Panc1 (cell line): ENCODE results near the gene KAT8. TPM values are rescaled to one million over a fixed set of nuclear protein-coding genes. Genes with fewer than 3 reads are reported as not detected.

ENCODE experiments used
- ATAC-seq: fragments of 200-7000 bp; cut with Tn5 transposase; 2 replicates; pipeline ENCODE4 v1.9.1; 2020; ENCODE audit warnings: mild to moderate bottlenecking, moderate library complexity
- BruUV-seq: library from RNA; stranded (reverse); fragments of 400-500 nt; replicated peaks from 2 replicates; lab custom pipeline; 2021; lab: Mats Ljungman, UMichigan
- CTCF ChIA-PET: fragments of 300-600 bp; sonication (Branson Sonifier 250); formaldehyde crosslinking; loops from one replicate; lab custom pipeline; 2022; ENCODE audit warnings: antibody characterized with exemption; lab: Charles Lee
- POLR2A ChIA-PET: fragments of 300-600 bp; sonication (Branson Sonifier 250); formaldehyde crosslinking; loops from one replicate; lab custom pipeline; 2022; ENCODE audit warnings: antibody characterized with exemption; lab: Charles Lee
- DNase-seq: peaks from one replicate; pipeline ENCODE4 v3.0.0-alpha.2; 2010; ENCODE audit warnings: low read depth, low spot score
- H3K27ac ChIP-seq: 2 replicates; pipeline ENCODE4 v1.5.1; 2011; ENCODE audit warnings: mild to moderate bottlenecking, low read length, inconsistent platforms
- H3K27me3 ChIP-seq: fragments of 200-500 bp; sonication (Bioruptor generic); 2 replicates; pipeline ENCODE4 v1.6.0; 2014; ENCODE audit warnings: low read length, inconsistent platforms; ENCODE audit not compliant: control insufficient read depth, insufficient read depth
- H3K36me3 ChIP-seq: fragments of 200-500 bp; sonication (Bioruptor generic); 2 replicates; pipeline ENCODE4 v1.5.1; 2014; ENCODE audit warnings: inconsistent platforms, mild to moderate bottlenecking, low read length, moderate library complexity; ENCODE audit not compliant: control insufficient read depth, insufficient read depth
- H3K4me1 ChIP-seq: 2 replicates; pipeline ENCODE4 v1.5.1; 2011; ENCODE audit warnings: inconsistent platforms, mild to moderate bottlenecking, low read length, moderate library complexity; ENCODE audit not compliant: control insufficient read depth, insufficient read depth
- H3K4me3 ChIP-seq, 2 experiments: 2 replicates each; pipeline ENCODE4 v1.5.1; 2011 to 2012; ENCODE audit warnings: low read depth in 2 of 2, low read length in 2 of 2, mild to moderate bottlenecking in 2 of 2, inconsistent platforms in 1 of 2, moderate library complexity in 1 of 2
- H3K9me3 ChIP-seq: fragments of 200-500 bp; sonication (Bioruptor generic); 2 replicates; pipeline ENCODE4 v1.5.1; 2014; ENCODE audit warnings: low read depth, mild to moderate bottlenecking, inconsistent platforms, low read length, moderate library complexity; ENCODE audit not compliant: control insufficient read depth, insufficient read depth
- CTCF ChIP-seq: fragments of 450-650 bp; IDR thresholded peaks from 2 replicates; pipeline ENCODE4 v1.5.1; 2017; ENCODE audit warnings: mild to moderate bottlenecking
- POLR2AphosphoS5 ChIP-seq: IDR thresholded peaks from 2 replicates; pipeline ENCODE4 v1.6.1; 2012; ENCODE audit warnings: mild to moderate bottlenecking, low read depth, low read length, moderate library complexity
- SIN3A ChIP-seq: IDR thresholded peaks from 2 replicates; pipeline ENCODE4 v1.6.1; 2012; ENCODE audit warnings: low read depth, mild to moderate bottlenecking, low read length, moderate library complexity, borderline replicate concordance; ENCODE audit not compliant: insufficient read depth
- TCF7L2 ChIP-seq: IDR thresholded peaks from 2 replicates; pipeline ENCODE4 v1.6.1; 2011; ENCODE audit warnings: mild to moderate bottlenecking, low read depth, low read length, inconsistent platforms
- in situ Hi-C: cut with HindIII; loops from 2 replicates; pipeline ENCODE4 v1.10.0; 2016; ENCODE audit warnings: low sequenced_read_pairs, low pct_unique_long_range_greater_than_20kb
- intact Hi-C: fragments of 100-400 bp; cut with micrococcal nuclease; formaldehyde crosslinking; loops from one replicate; pipeline ENCODE4 v1.10.0; 2022; ENCODE audit not compliant: unreplicated experiment
- total RNA-seq: library from RNA; stranded (reverse); gene quantifications from one replicate; pipeline ENCODE4 v1.2.1, GENCODE V29; 2021; ENCODE audit not compliant: unreplicated experiment
- TF ChIP-seq, protein P1 (sequence below), 2 experiments: IDR thresholded peaks; 2 replicates each; pipeline ENCODE4 v1.6.1; 2011 to 2012; ENCODE audit warnings: low read depth in 2 of 2, control low read depth in 1 of 2, low read length in 1 of 2, mild to moderate bottlenecking in 1 of 2, moderate library complexity in 1 of 2; ENCODE audit not compliant: insufficient read depth in 1 of 2

Gene KAT8
- total RNA-seq, 1 experiment from 2014 or later: 48.3 TPM

GRCh38 chr16:31085873-31086628 lies 31.4 kb upstream of the KAT8 start:
- Histone ChIP-seq H3K27me3 (no peaks in the 10 kb centered on the region), H3K36me3 (no peaks in the 10 kb centered on the region), H3K27ac (no peak overlapping the region), H3K9me3 (no peaks in the 10 kb centered on the region), H3K4me1 (no peaks in the 10 kb centered on the region; the same call in 1 of the 2 replicates), H3K4me3 (no peak overlapping the region)
- intact Hi-C loops (no loop called here), in situ Hi-C loops (no loop called here)
- ATAC-seq (no peak), DNase-seq (no peak)
- POLR2A ChIA-PET: interaction anchor here (0.6 kb wide), 1 partner anchor 68 kb away, joined by 9 read pairs; no protein-coding TSS in a partner anchor
- BruUV-seq: no TSS peak
- TF ChIP-seq CTCF (no peak), SIN3A (no peak), TCF7L2 (no peak), POLR2AphosphoS5 (no peak)
- TF ChIP-seq, protein P1, sequence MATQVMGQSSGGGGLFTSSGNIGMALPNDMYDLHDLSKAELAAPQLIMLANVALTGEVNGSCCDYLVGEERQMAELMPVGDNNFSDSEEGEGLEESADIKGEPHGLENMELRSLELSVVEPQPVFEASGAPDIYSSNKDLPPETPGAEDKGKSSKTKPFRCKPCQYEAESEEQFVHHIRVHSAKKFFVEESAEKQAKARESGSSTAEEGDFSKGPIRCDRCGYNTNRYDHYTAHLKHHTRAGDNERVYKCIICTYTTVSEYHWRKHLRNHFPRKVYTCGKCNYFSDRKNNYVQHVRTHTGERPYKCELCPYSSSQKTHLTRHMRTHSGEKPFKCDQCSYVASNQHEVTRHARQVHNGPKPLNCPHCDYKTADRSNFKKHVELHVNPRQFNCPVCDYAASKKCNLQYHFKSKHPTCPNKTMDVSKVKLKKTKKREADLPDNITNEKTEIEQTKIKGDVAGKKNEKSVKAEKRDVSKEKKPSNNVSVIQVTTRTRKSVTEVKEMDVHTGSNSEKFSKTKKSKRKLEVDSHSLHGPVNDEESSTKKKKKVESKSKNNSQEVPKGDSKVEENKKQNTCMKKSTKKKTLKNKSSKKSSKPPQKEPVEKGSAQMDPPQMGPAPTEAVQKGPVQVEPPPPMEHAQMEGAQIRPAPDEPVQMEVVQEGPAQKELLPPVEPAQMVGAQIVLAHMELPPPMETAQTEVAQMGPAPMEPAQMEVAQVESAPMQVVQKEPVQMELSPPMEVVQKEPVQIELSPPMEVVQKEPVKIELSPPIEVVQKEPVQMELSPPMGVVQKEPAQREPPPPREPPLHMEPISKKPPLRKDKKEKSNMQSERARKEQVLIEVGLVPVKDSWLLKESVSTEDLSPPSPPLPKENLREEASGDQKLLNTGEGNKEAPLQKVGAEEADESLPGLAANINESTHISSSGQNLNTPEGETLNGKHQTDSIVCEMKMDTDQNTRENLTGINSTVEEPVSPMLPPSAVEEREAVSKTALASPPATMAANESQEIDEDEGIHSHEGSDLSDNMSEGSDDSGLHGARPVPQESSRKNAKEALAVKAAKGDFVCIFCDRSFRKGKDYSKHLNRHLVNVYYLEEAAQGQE (IDR thresholded peaks at IDR 0.05; ENCODE audit: insufficient read depth in 1 of 2, low read depth in 2 of 2, low read length in 1 of 2): no peak
- CTCF ChIA-PET: interaction anchor here (0.5 to 0.9 kb wide), 2 partner anchors 32 to 101 kb away, joined by 3 to 4 read pairs; partner anchors contain the start of gene HSD3B7

- BruUV-seq: no TSS peak
Measured at GRCh38 chr16:31086629-31086906, 30.9 kb upstream of the KAT8 start.

More at GRCh38 chr16:31086629-31086906, 30.9 kb upstream of the KAT8 start:
- DNase-seq (no peak), ATAC-seq (no peak)
- Histone ChIP-seq H3K36me3 (no peaks in the 10 kb centered on the region), H3K27me3 (no peaks in the 10 kb centered on the region), H3K9me3 (no peaks in the 10 kb centered on the region), H3K4me3 (no peak overlapping the region), H3K4me1 (no peaks in the 10 kb centered on the region; the same call in 1 of the 2 replicates), H3K27ac (no peak overlapping the region)
- intact Hi-C loops: no loop called here
- ChIA-PET CTCF (no interaction called here), POLR2A (no interaction called here)
- in situ Hi-C loops: no loop called here
- TF ChIP-seq SIN3A (no peak), TCF7L2 (no peak), POLR2AphosphoS5 (no peak), CTCF (no peak)
- TF ChIP-seq, protein P1 (IDR thresholded peaks at IDR 0.05; ENCODE audit: insufficient read depth in 1 of 2, low read depth in 2 of 2, low read length in 1 of 2): no peak
